Activated CD8-positive, alpha-beta memory T cell treated with anti-CD3 and anti-CD28 coated beads, Interleukin-2, amount 50 U/mL, for 4 hours (primary cell): ENCODE measurements around the gene FHIP1B.
"Not testable (repeated sequence)": the region's sequence is repeated elsewhere in the genome, so short reads cannot be mapped to it uniquely, and the experiment has no call there.

Experiments
- DNase-seq: peaks from one replicate; pipeline ENCODE4 v3.0.0-alpha.2; 2020

Gene FHIP1B

DNA sequence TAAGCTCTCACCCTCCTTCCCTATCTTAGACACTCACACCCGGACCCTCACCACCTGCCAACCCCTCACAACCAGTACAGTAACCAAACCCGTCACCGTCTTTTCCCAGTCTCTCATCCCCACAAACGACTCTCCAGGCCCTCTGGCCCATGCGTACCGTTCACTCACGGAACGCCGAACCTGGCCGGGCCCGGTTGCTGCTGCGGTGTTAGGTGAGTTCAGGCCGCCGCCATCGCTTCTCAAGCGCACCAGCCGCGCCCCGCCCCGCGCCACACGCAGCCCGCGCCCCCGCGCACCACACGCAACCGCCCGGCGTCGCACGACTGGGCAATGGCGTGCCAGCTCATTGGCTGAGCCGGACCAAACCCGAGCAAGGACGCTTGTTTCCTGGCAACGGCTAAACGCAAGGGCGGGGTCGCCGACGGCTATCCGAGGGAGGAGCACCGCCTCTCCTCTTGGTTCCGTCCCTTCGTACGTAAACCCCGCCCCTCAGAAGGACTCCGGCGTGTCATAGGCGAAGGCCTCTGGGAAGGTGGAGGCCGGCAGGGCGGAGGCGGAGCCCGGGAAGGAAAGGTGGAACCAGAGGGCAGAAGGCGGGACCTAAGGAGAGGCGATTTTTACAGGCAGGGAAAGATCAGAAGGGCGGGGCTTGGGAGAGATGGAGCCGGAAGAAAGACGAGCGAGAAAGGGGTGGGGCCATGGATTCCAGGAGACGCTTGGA lies at the start of gene FHIP1B:
FHIP1B (minus strand) TSS at position 250 of the 721 bp plus-strand sequence. CDS start 10,120 bp downstream, outside the sequence.
- DNase-seq: peak; percentile 99

DNA sequence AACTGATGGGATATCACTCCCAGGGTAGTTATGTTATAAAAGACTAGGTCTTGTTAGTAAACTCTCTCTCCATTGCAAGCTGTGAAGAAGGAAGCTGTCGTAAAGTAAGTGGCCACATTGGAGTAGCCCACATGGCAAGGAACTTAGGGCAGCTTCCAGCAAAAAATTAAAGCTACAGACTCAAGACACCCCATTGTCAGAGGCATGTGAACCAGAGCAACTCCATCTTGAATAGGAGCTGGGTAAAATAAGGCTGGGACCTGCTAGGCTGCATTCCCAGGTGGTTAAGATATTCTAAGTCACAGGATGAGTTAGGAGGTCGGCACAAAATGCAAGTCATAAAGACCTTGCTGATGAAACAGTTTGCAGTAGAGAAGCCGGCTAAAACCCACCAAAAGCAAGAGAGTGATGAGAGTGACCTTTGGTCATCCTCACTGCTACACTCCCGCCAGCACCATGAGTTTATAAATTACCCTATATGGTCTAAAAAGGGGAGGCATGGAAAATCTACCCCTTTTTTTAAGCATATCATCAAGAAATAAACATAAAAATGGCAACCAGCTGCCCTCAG lies 49.1 kb upstream of the FHIP1B start:
- no peak for DNase-seq

GRCh38 chr11:6280809-6281208 lies 46.4 kb upstream of the FHIP1B start:
- not testable (repeated sequence) for DNase-seq

GRCh38 chr11:6273188-6273587 lies 38.8 kb upstream of the FHIP1B start:
- DNase-seq: no peak

DNA sequence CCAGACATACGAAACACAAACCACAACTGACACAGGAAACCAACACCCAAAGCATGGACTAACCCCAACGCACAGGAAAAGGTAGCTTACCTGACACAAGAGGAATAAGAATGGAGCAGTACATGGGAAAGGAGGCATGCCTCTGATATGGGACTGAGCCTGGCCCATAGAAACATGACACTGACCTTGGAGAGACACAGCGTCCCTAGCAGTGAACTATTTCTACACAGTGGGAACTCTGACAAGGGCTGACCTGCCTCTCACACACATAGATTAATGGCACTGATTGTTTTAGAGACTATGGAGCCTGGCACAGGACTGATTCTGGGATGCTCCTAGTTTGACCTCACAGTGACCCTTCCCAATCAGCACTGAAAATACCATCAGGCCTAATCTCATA lies 37.2 kb upstream of the FHIP1B start:
- DNase-seq: no peak

- DNase-seq: no peak
These were observed 36.3 kb upstream of the FHIP1B start for GRCh38 chr11:6270584-6271246.

- no peak for DNase-seq
These were observed 35.6 kb upstream of the FHIP1B start for GRCh38 chr11:6269994-6270393.

DNA sequence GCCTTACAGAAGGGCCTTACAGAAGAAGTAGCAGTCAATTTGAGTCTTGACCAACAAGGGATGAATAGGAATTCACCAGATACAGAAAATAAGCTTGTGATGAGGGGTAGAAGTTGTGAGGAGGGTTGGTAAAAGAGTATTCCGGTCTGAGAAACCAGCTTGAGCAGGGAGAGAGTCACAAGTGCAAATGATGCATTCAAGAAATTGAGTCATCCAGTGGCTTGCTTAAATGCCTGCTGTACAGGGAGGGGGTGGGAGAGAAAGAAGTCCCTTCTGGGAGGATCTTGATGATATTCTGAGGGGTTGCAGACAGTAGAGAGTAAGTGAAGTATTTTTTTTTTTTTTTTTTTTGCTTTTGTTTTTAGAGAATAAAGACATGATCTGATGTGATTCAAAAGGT lies 34.4 kb upstream of the FHIP1B start:
- DNase-seq: no peak

DNA sequence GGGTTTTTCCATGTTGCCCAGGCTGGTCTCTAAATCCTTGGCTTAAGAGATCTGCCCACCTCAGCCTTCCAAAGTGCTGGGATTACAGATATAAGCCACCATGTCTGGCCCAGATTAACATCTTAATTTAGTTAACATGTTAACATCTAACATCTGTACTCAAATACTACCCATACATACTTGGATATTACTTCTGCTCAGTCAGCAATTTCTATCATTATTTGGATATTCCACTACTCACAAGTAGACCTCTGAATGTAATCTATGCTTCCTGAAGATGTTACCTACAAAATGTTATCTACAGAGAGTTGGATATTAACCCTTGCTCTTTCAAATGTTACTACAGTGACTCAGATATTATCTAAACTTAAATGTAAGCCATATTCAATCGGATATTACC lies 29.2 kb upstream of the FHIP1B start:
- no peak for DNase-seq

GRCh38 chr11:6260207-6260726 lies 25.8 kb upstream of the FHIP1B start:
- no peak for DNase-seq

DNA sequence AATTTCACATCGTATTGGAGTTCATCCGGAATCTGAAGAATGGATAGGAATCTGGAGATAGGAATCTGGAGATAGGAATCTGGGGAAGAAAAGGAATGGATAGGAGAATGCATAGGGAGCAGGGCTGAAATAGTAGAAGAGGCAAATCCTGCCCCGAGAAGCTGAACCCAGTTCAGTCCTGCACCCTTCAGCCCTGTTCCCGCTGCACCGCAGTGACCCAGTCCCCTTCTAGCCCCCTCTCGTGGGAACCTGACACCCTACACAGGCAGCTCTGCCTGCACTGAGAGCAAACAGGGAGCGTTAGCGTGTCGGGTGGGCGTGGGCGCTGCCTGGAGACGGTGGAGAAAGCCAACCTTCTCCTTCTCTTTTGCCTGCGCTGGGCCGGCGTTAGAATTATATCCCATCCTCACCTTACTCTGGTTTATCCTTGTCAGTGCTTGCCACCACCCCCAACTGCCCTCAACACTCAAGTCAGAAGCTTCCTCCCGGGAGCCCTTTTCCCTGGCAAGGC lies 24.2 kb upstream of the FHIP1B start:
- no peak for DNase-seq

DNA sequence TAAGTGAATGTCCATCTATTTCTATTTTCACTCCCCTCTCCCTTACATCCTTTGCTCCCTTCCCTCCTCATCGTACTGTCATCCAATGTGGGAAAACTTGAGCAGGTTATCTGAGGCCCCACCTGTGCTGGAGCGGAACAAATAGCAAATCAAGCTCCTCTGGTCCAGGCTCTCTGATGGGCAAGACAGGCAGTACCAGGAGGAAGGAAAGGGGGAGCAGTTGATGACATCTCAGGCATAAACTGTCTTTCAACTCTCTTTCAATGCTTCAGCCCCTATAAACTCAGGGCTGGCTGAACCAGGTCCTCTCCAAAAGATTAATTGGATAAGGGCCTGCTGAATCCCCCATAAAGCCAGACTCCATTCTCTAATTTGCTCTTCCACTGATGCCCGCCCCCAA lies 23.7 kb upstream of the FHIP1B start:
- no peak for DNase-seq

- no peak for DNase-seq
These were observed 18.8 kb upstream of the FHIP1B start for GRCh38 chr11:6253197-6253596.

GRCh38 chr11:6251990-6252473 lies 17.6 kb upstream of the FHIP1B start:
- no peak for DNase-seq

GRCh38 chr11:6251120-6251733 lies 16.8 kb upstream of the FHIP1B start:
- DNase-seq: peak; percentile 46

GRCh38 chr11:6249770-6250555 lies 15.5 kb upstream of the FHIP1B start:
- no peak for DNase-seq

- DNase-seq: not testable (repeated sequence)
These were observed 14.5 kb upstream of the FHIP1B start for GRCh38 chr11:6248897-6249296.

GRCh38 chr11:6248248-6248647 lies 13.8 kb upstream of the FHIP1B start:
- no peak for DNase-seq

DNA sequence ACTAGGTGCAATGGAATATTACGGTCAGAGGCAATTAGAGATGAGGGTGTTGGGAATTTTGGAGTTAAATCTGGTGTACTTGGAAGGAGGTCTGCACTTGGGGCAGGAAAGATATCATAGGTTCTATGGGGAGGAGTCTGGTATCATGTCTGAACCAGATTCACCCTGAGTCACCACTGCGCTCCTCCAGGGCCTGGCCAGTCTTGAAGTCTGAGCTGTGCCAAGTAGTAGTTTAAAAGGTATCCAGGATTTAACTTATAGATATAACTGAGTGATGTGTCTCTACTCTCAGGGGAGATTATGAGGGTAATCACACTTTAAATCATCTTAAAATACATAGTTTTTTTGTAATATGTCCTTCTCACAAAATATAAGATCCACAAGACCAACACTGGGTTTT lies 11.1 kb upstream of the FHIP1B start:
- no peak for DNase-seq

GRCh38 chr11:6241316-6241715 lies 6.9 kb upstream of the FHIP1B start:
- no peak for DNase-seq

- no peak for DNase-seq
These were observed 6.3 kb upstream of the FHIP1B start for GRCh38 chr11:6240781-6241180.

DNA sequence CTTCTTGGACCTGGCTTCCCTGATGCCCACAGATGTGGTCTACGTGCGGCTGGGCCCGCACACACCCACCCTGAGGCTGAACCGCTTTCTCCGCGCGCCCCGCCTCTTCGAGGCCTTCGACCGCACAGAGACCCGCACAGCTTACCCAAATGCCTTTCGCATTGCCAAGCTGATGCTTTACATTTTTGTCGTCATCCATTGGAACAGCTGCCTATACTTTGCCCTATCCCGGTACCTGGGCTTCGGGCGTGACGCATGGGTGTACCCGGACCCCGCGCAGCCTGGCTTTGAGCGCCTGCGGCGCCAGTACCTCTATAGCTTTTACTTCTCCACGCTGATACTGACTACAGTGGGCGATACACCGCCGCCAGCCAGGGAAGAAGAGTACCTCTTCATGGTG lies 5.7 kb upstream of the FHIP1B start:
- no peak for DNase-seq
